Fibroblast of skin of right biceps (primary cell): ENCODE results near the gene PRKAR1B.

Experiments
- DNase-seq: peaks from one replicate; pipeline ENCODE4 v3.0.0-alpha.2; 2013

PRKAR1B gene

GRCh38 chr7:727104-727805, at the start of gene PRKAR1B:
Gene PRKAR1B (minus strand): TSS chr7:727281. CDS start chr7:711505, 15,776 bp downstream.
- no peak for DNase-seq

GRCh38 chr7:776381-776780, 49.3 kb upstream of the PRKAR1B start:
- no peak for DNase-seq

- peak; percentile 27 for DNase-seq
Measured at GRCh38 chr7:774161-775109, 47.4 kb upstream of the PRKAR1B start.

DNA sequence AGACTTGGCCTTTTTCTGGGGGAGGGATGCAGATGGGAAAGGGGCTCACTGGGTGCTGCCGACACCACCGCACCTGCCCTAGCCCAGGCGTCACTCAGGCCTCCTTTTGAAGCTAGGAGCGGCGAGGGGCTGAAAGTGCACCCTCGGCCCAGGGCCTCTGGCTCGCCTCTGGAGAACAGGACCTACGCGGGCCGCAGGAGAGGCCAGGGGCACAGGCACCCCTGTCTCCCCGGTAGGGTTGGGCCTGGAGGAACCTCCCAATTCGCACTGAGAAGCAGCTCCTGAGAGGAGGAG, 46.5 kb upstream of the PRKAR1B start:
- no peak for DNase-seq

DNA sequence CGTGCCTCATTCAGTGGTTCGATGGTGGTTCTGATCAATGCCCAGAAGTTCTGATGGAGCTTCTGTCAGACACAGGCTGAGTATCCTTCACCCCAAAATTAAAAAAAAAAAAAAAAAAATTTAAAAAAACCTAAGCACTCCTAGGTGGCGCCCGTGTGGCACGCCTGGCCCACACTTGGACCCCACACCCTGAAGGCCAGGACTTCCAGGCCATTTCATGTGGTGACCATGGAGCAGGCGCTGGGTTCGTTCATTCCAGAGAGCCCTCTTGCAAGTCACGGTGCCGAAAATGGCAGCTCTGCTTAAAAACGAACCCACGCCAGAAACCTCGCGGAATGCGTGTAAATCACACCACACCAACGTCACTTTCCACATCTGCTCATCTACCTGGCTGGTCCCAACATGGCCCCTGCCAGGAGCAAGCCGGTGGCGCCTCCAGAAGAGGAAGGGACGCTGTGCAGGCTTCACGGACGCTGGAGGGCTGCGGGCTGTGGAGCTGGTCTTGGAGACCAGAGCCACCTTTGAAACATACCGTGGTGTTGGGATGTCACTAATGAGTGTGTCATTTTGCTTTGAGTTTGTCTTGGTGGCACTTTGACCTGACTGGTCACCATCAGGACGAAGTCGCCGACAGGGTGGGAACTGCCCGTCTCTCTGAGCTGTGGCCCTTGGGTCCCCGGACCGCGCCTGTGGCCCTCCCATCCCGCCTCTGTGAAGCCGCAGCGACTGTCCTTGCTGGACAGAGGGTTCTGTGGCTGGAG, 46.0 kb upstream of the PRKAR1B start:
- DNase-seq, result no peak

GRCh38 chr7:772392-772791, 45.3 kb upstream of the PRKAR1B start:
- DNase-seq, result no peak

DNA sequence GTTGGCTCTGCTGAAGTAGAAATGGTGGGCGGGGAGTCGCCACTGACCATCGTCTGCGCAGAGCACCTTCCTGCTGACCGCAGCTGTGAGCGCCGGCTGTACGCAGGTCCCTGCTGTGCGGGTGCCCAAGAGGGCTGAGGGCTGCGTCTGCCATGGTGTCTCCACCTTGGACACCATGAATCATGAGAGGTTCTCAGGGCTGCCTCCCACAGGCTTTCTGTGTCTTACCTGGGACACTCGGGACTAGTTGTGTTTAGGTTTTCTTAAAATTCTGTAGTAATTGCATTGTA, 44.9 kb upstream of the PRKAR1B start:
- DNase-seq, result no peak

DNA sequence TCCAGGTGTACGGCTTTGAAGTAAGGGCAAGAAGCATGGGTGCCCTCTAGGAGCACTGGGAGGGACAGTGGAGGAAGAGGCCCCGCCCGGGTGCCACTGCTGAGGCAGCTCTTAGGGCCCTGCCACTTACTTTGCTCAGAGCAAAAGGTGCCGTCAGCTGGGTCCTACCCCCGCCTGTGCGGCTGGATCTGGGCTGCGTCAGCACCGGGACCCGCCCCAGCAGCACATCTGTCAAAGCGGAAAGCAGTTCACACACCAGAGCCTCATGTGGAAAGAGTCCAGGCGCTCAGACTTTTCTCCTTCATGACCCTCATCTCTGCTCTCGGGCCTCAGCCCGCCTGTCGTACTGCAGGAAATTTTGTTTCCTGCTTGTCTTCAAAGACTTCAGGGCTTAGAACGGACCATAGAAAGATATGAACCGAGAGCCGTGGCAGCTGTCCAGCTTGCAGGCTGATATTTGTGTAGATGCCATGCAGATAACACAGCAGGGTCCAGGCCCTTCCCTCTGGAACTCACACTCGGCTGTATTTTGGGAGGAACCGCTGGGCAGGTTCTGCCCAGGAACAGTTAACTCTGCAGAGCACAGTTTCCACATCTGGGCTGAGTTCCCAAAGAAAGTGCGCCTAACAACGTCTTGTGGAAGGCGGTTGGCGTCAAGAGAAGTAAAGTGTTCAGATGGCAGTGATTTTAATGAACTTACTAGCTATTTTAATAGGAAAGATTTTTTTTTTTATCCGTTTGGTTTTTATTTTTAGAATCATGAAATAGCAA, 44.3 kb upstream of the PRKAR1B start:
- no peak for DNase-seq

DNA sequence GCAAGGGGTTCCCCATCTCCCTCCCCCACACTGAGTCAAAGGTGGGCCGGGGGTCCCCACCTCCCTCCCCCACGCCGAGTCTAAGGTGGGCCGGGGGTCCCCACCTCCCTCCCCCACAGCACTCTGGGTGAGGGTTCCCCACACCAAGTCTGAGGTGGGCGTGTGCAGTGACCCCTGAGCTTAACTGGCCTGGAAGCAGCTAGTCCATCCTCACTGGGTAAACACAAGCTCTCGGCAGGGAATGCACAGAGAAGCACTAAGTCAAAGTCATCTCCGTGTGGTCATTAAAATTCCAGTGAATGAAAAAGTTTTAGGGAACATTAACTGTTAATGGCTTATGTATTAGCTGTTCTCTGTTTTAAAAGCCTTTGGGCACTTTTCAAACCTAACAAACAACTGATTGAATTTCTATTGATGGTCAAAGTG, 43.7 kb upstream of the PRKAR1B start:
- no peak for DNase-seq

- no peak for DNase-seq
Measured at GRCh38 chr7:770336-770735, 43.3 kb upstream of the PRKAR1B start.

GRCh38 chr7:768881-769504, 41.9 kb upstream of the PRKAR1B start:
- DNase-seq, result no peak

GRCh38 chr7:767941-768731, 41.1 kb upstream of the PRKAR1B start:
- peak; percentile 26 for DNase-seq

- DNase-seq, result no peak
Measured at GRCh38 chr7:767580-767940, 40.5 kb upstream of the PRKAR1B start.

- no peak for DNase-seq
Measured at GRCh38 chr7:765383-765782, 38.3 kb upstream of the PRKAR1B start.

DNA sequence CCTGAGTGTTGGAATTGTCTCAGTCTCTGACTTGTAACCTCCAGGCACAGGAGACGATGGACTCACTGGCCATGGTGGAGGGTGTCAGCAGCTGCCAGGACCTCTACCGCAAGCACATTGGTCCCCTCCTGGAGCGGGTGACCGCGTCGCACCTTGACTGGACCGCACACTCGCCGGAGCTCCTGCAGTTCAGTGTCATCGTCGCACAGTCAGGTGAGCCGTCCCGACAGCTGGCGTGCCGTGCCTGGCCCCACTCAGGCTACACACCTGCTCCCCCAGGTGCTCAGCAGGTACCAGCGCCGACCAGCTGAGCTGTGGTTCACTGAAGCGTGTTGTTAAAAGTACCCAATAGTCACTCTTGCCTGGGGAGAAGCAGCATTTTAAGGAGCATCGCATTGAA, 36.7 kb upstream of the PRKAR1B start:
- no peak for DNase-seq

DNA sequence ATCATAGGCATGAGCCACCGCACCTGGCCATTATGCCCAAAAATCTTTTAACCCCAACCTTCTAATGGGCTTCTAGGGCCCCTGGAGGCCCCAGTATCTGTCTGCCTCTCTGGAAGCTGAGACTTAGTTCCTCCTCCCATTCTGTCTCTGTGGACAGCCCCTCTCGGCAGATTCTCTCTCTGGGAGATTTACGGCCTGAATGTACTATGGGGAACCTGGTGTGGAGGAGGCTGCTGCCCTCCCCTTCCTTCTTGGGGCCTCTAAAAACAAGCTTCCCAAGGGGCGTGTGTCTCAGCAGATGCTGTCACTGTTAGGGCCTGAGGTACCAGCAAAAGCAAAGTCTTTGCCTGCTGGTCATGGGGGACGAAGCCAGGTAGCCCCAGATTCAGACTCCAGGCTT, 35.8 kb upstream of the PRKAR1B start:
- no peak for DNase-seq

DNA sequence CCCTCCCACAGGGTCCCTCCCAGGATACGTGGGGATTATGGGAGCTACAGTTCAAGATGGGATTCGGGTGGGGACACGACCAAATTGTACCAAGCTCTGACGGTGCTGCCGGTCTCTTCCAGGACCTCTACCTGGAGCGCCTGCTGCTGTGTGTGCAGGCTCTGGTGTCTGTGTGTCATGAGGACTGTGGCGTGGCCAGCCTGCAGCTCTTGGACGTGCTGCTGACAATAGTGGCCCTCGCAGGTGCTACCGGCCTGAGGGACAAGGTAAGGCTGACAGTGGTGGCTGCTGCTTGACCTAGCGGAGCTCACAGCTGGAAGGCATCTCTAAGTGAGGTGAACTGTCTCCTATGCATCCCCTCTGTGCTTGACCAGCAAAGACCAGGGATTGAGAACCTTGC, 34.5 kb upstream of the PRKAR1B start:
- no peak for DNase-seq

- DNase-seq, result no peak
Measured at GRCh38 chr7:761101-761500, 34.0 kb upstream of the PRKAR1B start.

- no peak for DNase-seq
Measured at GRCh38 chr7:760006-760405, 32.9 kb upstream of the PRKAR1B start.

DNA sequence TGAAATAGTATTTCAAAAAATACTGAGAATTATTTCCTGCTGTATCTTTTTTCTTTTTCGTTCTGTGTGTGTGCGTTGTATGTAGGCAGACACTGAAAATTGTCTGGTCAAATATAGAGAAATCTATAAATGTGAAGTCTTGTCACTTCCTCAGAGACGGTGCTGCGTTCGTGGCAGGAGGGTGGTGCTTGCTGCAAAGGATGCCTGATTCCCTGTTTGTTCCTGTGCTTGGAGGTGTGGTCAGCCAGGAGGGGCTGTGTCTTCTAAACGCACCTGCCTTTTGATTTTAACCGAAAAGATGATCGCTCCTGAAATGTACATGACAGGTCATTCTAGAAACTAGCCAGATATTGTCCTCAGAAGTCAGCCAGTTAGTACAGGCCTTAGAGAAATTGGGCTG, 32.5 kb upstream of the PRKAR1B start:
- DNase-seq, result no peak

DNA sequence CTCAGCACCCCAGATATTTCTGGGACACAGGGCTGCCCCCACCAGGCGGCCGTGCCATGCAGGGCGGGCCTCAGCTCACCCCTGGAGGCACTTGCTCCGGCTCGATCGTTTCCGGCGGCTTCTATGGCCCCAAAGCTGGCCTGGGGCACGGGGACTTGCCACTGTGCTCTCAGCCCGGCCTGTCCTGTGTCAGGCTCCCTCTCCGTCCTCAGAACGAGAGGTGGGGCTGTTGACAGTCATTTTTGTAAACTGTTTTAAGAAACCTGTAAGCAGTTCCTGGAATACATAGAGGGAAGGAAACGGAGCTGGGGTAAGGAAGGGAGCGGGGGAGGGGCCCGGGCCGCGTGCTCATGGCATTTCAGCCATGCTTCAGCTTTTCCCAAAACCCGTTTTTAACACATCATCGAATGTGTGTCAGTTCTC, 30.7 kb upstream of the PRKAR1B start:
- no peak for DNase-seq
